WERI-Rb-1 (cell line): ENCODE measurements around the gene PAK5.

ENCODE experiments used
- DNase-seq: peaks from one replicate; pipeline ENCODE4 v3.0.0-alpha.2; 2020
- H3K27ac ChIP-seq: fragments of 250-450 bp; sonication (Bioruptor Pico); 2 replicates; pipeline ENCODE4 v1.5.1; 2020; ENCODE audit warnings: mild to moderate bottlenecking, moderate library complexity
- H3K27me3 ChIP-seq: fragments of 250-450 bp; sonication (Bioruptor Pico); 2 replicates; pipeline ENCODE4 v1.5.1; 2021; ENCODE audit warnings: mild to moderate bottlenecking, low read depth, moderate library complexity; ENCODE audit not compliant: insufficient read depth, severe bottlenecking
- H3K36me3 ChIP-seq: fragments of 250-450 bp; sonication (Bioruptor Pico); 2 replicates; pipeline ENCODE4 v1.5.1; 2020; ENCODE audit warnings: mild to moderate bottlenecking, moderate library complexity
- H3K4me3 ChIP-seq: 2 replicates; pipeline ENCODE4 v1.5.1; 2011; ENCODE audit warnings: low read depth, mild to moderate bottlenecking, control low read depth, low read length
- H3K9me3 ChIP-seq: fragments of 250-450 bp; sonication (Bioruptor Pico); 2 replicates; pipeline ENCODE4 v1.5.1; 2021; ENCODE audit warnings: mild to moderate bottlenecking, moderate library complexity; ENCODE audit not compliant: severe bottlenecking
- CTCF ChIP-seq: IDR thresholded peaks from 2 replicates; pipeline ENCODE4 v1.5.1; 2011; ENCODE audit warnings: low read depth, mild to moderate bottlenecking, control low read depth, inconsistent platforms, low read length

Gene PAK5

GRCh38 chr20:9551808-9552550, 286.9 kb downstream of the PAK5 start:
- H3K4me3 ChIP-seq: no peak overlapping the region
- TF ChIP-seq CTCF: no peak
- no peak for DNase-seq
- H3K9me3 ChIP-seq: no peaks in the 10 kb centered on the region
- H3K27me3 ChIP-seq: no peaks in the 10 kb centered on the region
- H3K27ac ChIP-seq: no peak overlapping the region
- H3K36me3 ChIP-seq: no peaks in the 10 kb centered on the region

GRCh38 chr20:9550871-9551270, 288.0 kb downstream of the PAK5 start:
- Histone ChIP-seq H3K27me3 (no peaks in the 10 kb centered on the region), H3K36me3 (no peaks in the 10 kb centered on the region), H3K9me3 (no peaks in the 10 kb centered on the region), H3K27ac (no peak overlapping the region), H3K4me3 (no peak overlapping the region)
- no peak for TF ChIP-seq CTCF
- no peak for DNase-seq

- TF ChIP-seq CTCF: no peak
- Histone ChIP-seq H3K27me3 (no peaks in the 10 kb centered on the region), H3K36me3 (no peaks in the 10 kb centered on the region), H3K27ac (no peak overlapping the region), H3K9me3 (no peaks in the 10 kb centered on the region), H3K4me3 (no peak overlapping the region)
- no peak for DNase-seq
These were observed 288.6 kb downstream of the PAK5 start for GRCh38 chr20:9550283-9550682.

- H3K36me3 ChIP-seq: no peaks in the 10 kb centered on the region
These were observed 295.7 kb downstream of the PAK5 start for GRCh38 chr20:9543214-9543613.

GRCh38 chr20:9535449-9535848, 303.4 kb downstream of the PAK5 start:
- no peaks in the 10 kb centered on the region for H3K9me3 ChIP-seq
- DNase-seq: no peak
- no peaks in the 10 kb centered on the region for H3K36me3 ChIP-seq
- H3K4me3 ChIP-seq: no peak overlapping the region
- TF ChIP-seq CTCF: no peak
- no peaks in the 10 kb centered on the region for H3K27me3 ChIP-seq
- H3K27ac ChIP-seq: no peak overlapping the region

More at GRCh38 chr20:9543214-9543613, 295.7 kb downstream of the PAK5 start:
- Histone ChIP-seq H3K27me3 (no peaks in the 10 kb centered on the region), H3K4me3 (no peak overlapping the region), H3K9me3 (no peaks in the 10 kb centered on the region), H3K27ac (no peak overlapping the region)
- TF ChIP-seq CTCF: no peak
- DNase-seq: no peak

- Histone ChIP-seq H3K9me3 (no peaks in the 10 kb centered on the region), H3K4me3 (no peak overlapping the region), H3K36me3 (no peaks in the 10 kb centered on the region), H3K27ac (no peak overlapping the region), H3K27me3 (no peaks in the 10 kb centered on the region)
- no peak for TF ChIP-seq CTCF
- no peak for DNase-seq
These were observed 304.9 kb downstream of the PAK5 start for GRCh38 chr20:9534025-9534424.
